Activated naive CD8-positive, alpha-beta T cell treated with anti-CD3 and anti-CD28 coated beads, Interleukin-2, amount 50 U/mL, for 24 hours (primary cell): ENCODE measurements around the gene ABHD12.

Source experiments
- ATAC-seq: fragments of 150-1000 bp; cut with Tn5 transposase; one replicate; pipeline ENCODE4 v1.10.0; 2021
- DNase-seq: peaks from one replicate; pipeline ENCODE4 v3.0.0; 2021
- H3K27ac Mint-ChIP-seq: one replicate; pipeline ENCODE4 v1.8.0; 2021; ENCODE audit warnings: mild to moderate bottlenecking, mixed read lengths
- H3K27me3 Mint-ChIP-seq: one replicate; pipeline ENCODE4 v1.8.0; 2021; ENCODE audit warnings: mixed read lengths
- H3K36me3 Mint-ChIP-seq: one replicate; pipeline ENCODE4 v1.8.0; 2021; ENCODE audit warnings: low read depth, mixed read lengths
- H3K4me1 Mint-ChIP-seq: one replicate; pipeline ENCODE4 v1.8.0; 2021; ENCODE audit warnings: mixed read lengths
- H3K4me3 Mint-ChIP-seq: one replicate; pipeline ENCODE4 v1.8.0; 2021; ENCODE audit warnings: mild to moderate bottlenecking, moderate library complexity, mixed read lengths
- H3K9me3 Mint-ChIP-seq: one replicate; pipeline ENCODE4 v1.8.0; 2021; ENCODE audit warnings: mixed read lengths

ABHD12 gene

DNA sequence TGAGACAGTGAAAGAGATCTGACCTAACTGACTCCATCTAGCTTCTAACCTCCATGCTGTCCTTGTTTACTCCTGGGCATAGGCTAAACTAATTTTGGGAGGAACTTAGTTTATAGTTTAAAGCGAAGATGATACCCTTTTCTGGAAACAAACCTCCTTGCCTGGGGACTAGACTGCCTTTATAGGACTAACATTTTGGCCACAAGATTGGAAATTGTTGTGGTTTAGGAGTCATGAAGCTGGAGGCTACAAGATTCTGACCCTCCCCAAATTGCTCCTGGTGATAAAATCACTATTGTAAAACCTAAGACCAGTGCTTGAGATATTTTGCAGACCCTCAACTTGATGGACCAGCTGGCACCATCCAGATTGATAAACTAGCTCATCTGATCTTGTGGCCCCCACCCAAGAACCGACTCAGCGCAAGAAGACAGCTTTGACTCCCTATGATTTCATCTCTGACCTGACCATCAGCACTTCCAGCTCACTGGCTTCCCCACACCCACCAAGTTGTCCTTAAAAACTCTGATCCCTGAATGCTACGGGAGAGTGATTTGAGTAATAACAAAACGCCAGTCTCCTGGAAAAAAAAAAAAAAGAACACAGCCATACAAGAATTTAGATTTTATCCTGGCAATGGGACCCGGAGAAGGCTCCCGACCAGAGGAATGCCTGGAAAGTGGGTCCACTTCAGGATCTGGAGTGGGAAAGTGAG is 63.0 kb downstream of the ABHD12 start:
- ATAC-seq (no peak), DNase-seq (no peak)
- H3K9me3 Mint-ChIP-seq = peaks cover 3% of the 10 kb centered on the region
- H3K27me3 Mint-ChIP-seq = no peaks in the 10 kb centered on the region
- H3K27ac Mint-ChIP-seq = no peak overlapping the region
- H3K4me3 Mint-ChIP-seq = no peak overlapping the region
- peaks cover 11% of the 10 kb centered on the region for H3K36me3 Mint-ChIP-seq
- peaks cover 20% of the 10 kb centered on the region for H3K4me1 Mint-ChIP-seq

DNA sequence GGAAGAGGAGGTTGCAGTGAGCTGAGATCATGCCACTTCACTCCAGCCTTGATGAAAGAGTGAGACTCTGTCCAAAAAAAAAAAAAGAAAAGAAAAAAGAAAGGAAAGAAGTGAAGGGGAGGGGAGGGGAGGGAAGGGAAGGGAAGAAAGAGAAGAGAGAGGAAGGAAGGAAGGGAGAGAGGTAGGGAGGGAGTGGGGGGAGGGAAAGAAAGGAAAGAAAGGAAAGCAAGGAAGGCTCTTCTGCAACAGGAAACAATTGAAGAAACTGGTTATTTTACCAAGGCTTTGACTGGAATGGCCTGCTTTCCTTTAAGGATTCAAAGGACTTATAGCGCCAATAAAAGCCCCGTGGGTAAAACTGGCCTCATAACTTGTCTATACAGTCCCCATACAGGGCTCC is 64.6 kb downstream of the ABHD12 start:
- H3K4me1 Mint-ChIP-seq = peaks cover 24% of the 10 kb centered on the region
- H3K27ac Mint-ChIP-seq = no peak overlapping the region
- H3K36me3 Mint-ChIP-seq = peaks cover 9% of the 10 kb centered on the region
- no peak for ATAC-seq
- H3K4me3 Mint-ChIP-seq = no peak overlapping the region
- no peak for DNase-seq
- H3K27me3 Mint-ChIP-seq = no peaks in the 10 kb centered on the region
- peaks cover 3% of the 10 kb centered on the region for H3K9me3 Mint-ChIP-seq

DNA sequence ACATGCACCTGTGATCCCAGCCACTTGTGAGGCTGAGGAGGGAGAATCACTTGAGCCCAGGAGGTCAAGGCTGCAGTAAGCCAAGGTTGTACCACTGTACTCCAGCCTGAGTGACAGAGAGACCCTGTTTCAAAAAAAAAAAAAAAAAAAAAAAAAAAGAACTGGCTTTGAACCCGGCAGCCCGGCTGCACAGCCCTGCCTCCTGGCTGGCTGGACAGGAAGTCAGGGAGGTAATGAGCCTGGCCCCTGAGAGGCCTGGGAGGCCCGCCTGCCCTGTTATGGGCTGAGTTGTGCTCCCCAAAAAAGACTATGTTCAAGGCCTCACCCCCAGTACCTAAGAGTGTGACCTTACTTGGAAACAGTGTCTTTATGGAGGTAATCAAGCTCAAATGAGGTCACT is 65.6 kb downstream of the ABHD12 start:
- no peak for DNase-seq
- peaks cover 20% of the 10 kb centered on the region for H3K4me1 Mint-ChIP-seq
- H3K27me3 Mint-ChIP-seq = no peaks in the 10 kb centered on the region
- no peak for ATAC-seq
- H3K36me3 Mint-ChIP-seq = peaks cover 9% of the 10 kb centered on the region
- H3K27ac Mint-ChIP-seq = no peak overlapping the region
- H3K4me3 Mint-ChIP-seq = no peak overlapping the region
- peaks cover 3% of the 10 kb centered on the region for H3K9me3 Mint-ChIP-seq

DNA sequence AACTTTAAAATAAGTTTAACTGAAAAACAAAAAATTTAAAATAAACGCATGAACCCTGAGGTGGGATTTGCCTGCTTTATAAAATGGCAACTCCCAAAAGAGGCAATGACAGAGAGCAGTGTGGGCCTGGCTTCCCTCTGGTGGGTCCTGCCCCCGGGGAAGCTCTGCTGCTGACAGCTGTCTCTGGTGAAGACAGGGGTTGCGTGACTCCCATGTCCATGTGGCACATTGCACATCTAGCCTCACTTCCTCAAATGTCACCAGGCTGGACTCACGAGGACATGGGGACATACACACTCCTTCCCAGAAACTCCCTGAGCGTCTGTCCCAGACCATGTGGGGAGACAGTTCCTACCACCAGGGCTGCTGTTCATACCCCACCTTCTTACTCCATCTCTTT is 66.2 kb downstream of the ABHD12 start:
- no peak for ATAC-seq
- H3K27me3 Mint-ChIP-seq = no peaks in the 10 kb centered on the region

DNA sequence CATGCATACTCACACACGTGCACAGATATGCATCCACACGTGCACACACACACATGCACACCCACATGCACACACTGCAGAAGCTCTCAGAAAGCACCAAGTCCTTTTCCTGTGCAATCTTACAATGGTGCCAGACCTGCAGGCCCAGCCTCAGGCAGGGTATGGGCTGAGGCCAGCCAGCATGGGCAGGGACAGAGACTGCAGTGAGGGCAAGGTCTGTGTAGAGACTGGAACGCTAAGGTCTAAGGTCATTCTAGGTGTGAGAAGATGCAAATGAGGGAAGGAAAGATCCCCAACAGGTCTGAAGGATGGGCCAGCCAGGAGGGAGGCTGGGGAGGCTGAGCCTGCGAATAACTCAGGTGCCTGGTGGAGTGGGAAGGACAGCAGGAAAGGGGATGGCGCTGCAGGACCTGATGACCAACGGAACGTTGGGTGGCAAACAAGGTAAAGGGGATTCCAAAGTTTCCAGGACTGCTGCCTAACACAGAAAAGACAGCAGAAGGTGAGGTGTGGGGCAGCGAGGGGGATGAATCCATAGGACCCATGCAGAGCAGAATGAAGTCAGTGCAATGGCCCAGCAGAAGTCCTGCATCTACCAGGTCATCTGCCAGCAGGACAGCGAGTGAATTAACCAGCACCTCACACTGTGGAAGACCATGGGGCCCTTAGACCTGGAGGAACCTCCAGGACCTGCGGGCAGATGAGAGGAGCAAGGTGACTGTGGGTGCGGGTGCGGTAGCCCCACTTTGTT is 67.0 kb downstream of the ABHD12 start:
- no peaks in the 10 kb centered on the region for H3K9me3 Mint-ChIP-seq
- peaks cover 6% of the 10 kb centered on the region for H3K36me3 Mint-ChIP-seq
- H3K4me1 Mint-ChIP-seq = peaks cover 19% of the 10 kb centered on the region
- DNase-seq (no peak), ATAC-seq (no peak)
- H3K27ac Mint-ChIP-seq = no peak overlapping the region
- no peak overlapping the region for H3K4me3 Mint-ChIP-seq
- no peaks in the 10 kb centered on the region for H3K27me3 Mint-ChIP-seq

More for the DNA sequence above, 66.2 kb downstream of the ABHD12 start:
- Mint-ChIP-seq H3K4me3 (no peak overlapping the region), H3K27ac (no peak overlapping the region), H3K4me1 (peaks cover 20% of the 10 kb centered on the region), H3K9me3 (no peaks in the 10 kb centered on the region), H3K36me3 (peaks cover 6% of the 10 kb centered on the region)
- DNase-seq = no peak

DNA sequence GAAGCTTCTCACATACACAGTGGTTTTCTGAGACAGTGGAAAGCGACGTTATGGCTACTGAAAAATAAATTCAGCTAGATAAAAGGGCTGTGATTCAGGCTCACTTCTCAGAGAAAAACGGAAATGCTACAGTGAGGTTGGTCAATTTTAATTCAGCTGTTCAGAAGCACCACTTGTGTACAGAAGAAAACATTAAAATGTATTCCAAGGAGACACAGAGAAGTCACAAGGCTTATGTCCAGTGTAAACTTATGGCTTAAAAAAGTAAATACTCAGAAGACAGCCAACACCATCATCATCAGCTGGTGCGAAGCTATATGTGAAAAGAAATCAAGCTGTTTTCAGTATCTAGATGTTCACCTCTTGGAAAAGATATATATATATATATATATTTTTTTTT is 68.6 kb downstream of the ABHD12 start:
- Mint-ChIP-seq H3K4me3 (no peak overlapping the region), H3K36me3 (peaks cover 4% of the 10 kb centered on the region), H3K9me3 (no peaks in the 10 kb centered on the region), H3K27me3 (no peaks in the 10 kb centered on the region), H3K27ac (no peak overlapping the region), H3K4me1 (peaks cover 21% of the 10 kb centered on the region)
- ATAC-seq (no peak), DNase-seq (no peak)

DNA sequence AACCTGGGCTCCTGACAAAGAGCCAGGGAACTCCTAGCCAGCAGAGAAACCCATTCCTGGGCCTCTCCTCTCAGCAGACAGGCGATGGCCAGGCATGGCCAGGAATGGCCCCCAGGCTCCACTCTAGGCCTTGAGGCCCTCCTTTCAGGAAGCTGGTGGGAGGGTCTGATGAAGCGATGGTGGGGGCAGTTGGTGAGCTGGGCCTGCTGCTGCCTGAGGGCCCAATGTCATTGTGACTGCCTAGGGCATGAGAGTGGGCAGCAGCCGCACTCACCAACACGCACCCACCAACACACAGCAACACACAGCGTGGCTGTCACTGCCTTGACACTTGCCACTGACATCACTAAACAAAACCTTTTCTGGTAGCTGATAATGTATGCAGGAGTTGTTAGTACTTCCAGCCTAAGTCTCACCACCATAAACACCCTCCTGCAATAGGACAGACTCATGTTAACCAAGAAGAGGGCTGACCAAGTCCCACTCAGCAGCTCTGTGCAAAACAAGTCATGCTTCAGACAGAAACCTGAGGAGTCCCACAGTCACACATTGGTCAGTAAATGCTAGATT is 69.3 kb downstream of the ABHD12 start:
- DNase-seq (no peak), ATAC-seq (peak; percentile 63)
- no peak overlapping the region for H3K4me3 Mint-ChIP-seq

DNA sequence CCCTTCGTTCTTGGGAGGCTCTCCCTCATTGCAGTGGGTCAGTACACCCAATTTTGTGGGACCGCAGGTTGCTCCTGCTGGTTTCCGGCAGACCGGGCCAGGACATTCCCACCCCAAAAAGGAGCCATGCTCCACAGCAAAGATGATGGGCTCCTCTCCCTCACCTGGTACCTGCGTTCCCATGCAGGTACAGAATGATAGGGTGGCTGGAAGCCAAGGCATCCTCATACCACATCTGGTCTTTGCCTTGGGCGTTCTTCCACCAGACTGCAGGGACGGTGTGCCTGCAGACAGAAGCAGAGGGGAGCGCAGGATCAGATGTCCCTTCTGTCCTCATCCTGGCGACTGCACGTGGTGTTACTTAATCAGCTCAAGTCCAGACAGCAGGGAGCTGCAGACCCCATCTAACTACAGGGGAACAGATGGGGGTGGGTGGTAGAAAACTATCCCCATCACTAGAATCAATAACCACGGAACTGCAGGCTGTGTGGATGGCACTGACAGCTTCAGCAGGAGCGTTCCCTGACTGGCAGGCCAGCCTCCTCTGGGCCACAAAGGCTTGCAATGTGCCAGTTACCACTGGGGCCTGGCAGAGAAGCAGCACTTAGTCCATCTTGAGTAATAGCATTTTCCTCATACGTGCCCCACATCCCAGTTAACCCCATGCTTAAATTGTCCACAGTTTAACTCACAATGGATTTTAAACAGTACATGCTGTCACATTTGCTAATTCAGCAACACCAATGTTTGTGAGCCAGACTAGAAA is 70.4 kb downstream of the ABHD12 start:
- no peak overlapping the region for H3K27ac Mint-ChIP-seq
- H3K36me3 Mint-ChIP-seq = peaks cover 4% of the 10 kb centered on the region
- H3K4me3 Mint-ChIP-seq = no peak overlapping the region
- H3K4me1 Mint-ChIP-seq = peaks cover 19% of the 10 kb centered on the region
- H3K9me3 Mint-ChIP-seq = no peaks in the 10 kb centered on the region
- ATAC-seq = no peak
- DNase-seq = no peak
- H3K27me3 Mint-ChIP-seq = no peaks in the 10 kb centered on the region

More for the DNA sequence above, 69.3 kb downstream of the ABHD12 start:
- Mint-ChIP-seq H3K27me3 (no peaks in the 10 kb centered on the region), H3K36me3 (peaks cover 4% of the 10 kb centered on the region), H3K4me1 (peaks cover 19% of the 10 kb centered on the region), H3K27ac (no peak overlapping the region), H3K9me3 (no peaks in the 10 kb centered on the region)

DNA sequence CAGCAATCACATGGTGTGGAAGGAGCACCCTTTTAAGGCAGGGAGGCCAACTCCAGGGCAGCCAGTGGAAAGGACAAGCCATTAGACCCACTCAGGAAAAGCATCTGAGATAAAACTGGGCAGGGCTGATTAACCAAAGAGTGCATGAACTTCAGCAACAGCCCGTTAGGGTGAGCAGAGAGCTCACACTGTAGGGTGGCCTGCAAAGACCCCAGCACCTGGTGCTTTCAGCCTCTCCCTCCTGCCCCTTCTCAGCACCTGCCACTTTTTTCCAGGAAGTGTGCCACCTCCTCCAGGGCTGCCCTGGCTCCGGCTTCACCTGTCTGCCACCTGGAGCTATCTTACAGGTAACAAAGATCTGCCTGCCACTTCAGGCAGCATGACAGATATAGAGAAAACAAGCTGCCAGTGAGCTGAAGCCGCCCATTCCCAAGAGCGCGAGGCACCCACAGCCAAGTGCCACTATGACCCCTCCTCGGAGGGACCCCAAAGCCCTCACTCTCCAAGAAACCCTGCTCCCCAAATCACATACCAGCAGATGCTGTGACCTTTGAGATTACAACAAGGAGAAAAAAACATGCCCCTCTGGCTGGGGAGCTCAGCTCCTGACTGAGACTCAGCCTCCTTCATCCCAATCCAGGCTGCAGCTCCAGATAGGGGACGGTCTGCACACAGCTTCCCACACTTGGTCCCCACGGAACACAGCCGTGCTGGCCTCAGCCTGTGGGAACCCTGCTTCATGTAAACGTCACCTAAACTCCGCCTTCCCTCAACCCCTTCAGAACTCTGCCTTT is 71.2 kb downstream of the ABHD12 start:
- ATAC-seq (no peak), DNase-seq (no peak)
- Mint-ChIP-seq H3K27ac (no peak overlapping the region), H3K4me3 (no peak overlapping the region), H3K9me3 (no peaks in the 10 kb centered on the region), H3K4me1 (peaks cover 19% of the 10 kb centered on the region), H3K36me3 (peaks cover 4% of the 10 kb centered on the region), H3K27me3 (no peaks in the 10 kb centered on the region)

DNA sequence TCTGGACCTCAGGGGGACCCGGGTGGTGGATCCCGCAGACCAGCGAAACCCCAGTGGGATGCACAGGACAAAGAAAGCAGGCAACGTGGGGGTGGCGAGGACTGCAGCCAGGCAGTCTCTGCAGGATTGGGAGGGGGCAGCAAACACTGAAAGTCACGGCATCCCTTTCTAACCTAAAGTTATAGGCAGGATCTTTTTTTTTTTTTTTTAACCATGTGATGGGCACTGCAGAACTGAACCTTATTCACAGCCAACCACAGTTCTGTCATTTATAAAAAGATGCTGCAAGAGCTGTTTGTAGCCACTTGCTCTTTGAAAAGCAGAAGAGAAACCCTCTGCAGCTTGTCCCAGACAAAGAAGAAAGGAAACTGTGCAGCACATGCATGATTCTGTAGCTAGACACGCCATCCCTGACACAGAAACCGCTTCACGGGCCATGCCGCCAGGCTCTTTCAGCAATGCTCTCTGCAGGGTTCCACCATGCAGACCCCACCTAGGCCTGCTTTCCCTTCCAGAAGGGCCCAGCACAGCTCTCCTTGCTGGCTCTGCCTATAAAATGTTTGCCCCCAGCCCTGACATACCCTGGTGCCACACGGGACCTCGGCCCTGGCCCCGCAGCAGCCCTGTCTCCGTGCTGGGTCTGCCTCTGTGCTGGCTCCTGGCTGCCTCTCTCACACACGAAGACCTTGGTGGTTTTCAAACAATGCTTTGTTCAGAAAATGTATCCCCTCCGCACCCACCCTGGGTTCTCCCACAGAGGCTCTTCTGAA is 72.0 kb downstream of the ABHD12 start:
- ATAC-seq (no peak), DNase-seq (no peak)
- no peak overlapping the region for H3K27ac Mint-ChIP-seq
- H3K36me3 Mint-ChIP-seq = peaks cover 4% of the 10 kb centered on the region
- peaks cover 22% of the 10 kb centered on the region for H3K4me1 Mint-ChIP-seq
- H3K27me3 Mint-ChIP-seq = no peaks in the 10 kb centered on the region
- H3K9me3 Mint-ChIP-seq = no peaks in the 10 kb centered on the region
- no peak overlapping the region for H3K4me3 Mint-ChIP-seq

DNA sequence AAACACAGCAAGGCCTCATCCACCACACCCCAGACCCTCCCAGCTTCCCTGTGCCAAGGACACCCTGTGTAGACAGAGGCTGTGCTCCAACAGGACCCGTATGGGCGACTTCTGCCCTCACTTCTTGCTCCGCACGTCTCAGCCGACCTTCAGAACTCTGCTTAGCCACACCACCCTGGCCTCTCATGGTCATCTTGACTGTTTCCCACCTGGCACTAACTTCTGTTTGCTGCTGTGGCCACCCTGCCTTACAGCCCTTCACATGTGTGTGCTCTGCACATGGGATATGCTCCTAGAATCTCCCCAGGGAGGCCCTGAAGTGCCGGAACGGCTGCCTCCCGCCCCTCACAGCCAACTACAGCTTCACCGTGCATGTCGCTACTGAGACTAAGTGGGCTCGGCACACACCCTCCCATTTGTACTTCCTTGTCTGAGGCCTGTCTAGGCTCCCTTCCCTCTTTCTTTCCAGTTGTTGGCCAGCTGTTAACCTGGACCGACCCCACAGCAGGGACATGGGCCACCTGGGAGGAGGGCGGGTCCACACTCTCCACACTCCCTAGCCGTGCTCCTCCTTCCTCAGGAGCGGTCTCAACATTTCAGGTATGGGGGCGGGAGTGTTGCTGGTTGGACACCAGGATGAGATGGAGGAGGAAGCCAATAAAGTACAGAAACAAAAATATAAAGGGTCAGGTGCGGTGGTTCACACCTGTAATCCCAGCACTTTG is 73.1 kb downstream of the ABHD12 start:
- no peak overlapping the region for H3K4me3 Mint-ChIP-seq
- no peaks in the 10 kb centered on the region for H3K36me3 Mint-ChIP-seq
- H3K27ac Mint-ChIP-seq = no peak overlapping the region
- H3K27me3 Mint-ChIP-seq = no peaks in the 10 kb centered on the region
- ATAC-seq = no peak
- no peak for DNase-seq
- H3K9me3 Mint-ChIP-seq = no peaks in the 10 kb centered on the region
- H3K4me1 Mint-ChIP-seq = peaks cover 23% of the 10 kb centered on the region

DNA sequence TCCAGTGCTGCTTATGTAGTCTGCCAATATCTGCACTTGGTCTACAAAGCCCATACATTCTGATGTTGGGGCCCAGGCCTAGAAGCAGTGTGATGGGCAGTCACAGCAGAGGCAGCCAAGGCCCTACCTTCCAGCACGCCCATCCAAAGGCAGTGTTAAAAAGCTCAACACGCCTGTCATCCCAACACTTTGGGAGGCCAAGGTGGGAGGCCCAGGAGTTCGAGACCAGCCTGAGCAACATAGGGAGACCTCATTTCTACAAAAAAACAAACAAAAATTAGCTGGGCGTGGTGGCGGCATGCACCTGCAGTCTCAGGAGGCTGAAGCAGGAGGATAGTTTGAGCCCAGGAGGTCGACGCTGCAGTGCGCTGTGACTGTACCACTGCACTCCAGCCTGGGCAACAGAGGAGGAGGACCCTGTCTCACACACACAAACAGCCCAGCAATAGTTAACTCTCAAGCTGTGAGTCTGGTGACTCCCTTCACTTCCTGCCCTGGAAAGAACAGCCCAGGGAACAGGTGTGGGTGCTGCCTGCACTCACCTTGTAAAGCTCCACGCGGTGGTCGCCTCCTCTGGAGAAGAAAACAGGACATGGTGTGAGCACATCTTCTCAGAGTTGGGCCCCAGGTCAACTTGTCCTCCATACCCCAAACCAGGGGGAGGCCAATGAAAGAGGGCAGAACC is 74.0 kb downstream of the ABHD12 start:
- H3K27ac Mint-ChIP-seq = no peak overlapping the region
- DNase-seq = no peak
- no peak for ATAC-seq
- H3K27me3 Mint-ChIP-seq = no peaks in the 10 kb centered on the region
- H3K4me3 Mint-ChIP-seq = no peak overlapping the region
- no peaks in the 10 kb centered on the region for H3K9me3 Mint-ChIP-seq
- H3K4me1 Mint-ChIP-seq = peaks cover 23% of the 10 kb centered on the region
- H3K36me3 Mint-ChIP-seq = peaks cover 3% of the 10 kb centered on the region
